Measurements from ENCODE around the gene HOMER3. TPM values are rescaled to one million over a fixed set of nuclear protein-coding genes. Genes with fewer than 3 reads are reported as not detected.

Gene HOMER3
- total and polyA plus RNA-seq, 2 donors (not counting 3 experiments of a cell fraction or from before 2014, with no cell fraction given) = 139 to 184 TPM

GRCh38 chr19:18946918-18947317, 5.9 kb upstream of the HOMER3 start:
- H3K9me3 ChIP-seq (replicated peaks; ENCODE audit: control insufficient read depth, insufficient read depth, low read length) = no peaks in the 10 kb centered on the region
- no peak overlapping the region for H3K9ac ChIP-seq (replicated peaks; ENCODE audit: extremely low read depth, insufficient read depth, low read length)
- H3K36me3 ChIP-seq (ENCODE audit: control insufficient read depth in 2 of 2, extremely low read depth in 1 of 2, insufficient read depth in 2 of 2, low read length in 2 of 2) = peaks cover 0 to 1% of the 10 kb centered on the region in 2 experiments
- no peaks in the 10 kb centered on the region for H3K9me1 ChIP-seq (replicated peaks; ENCODE audit: control insufficient read depth, extremely low read depth, insufficient read depth, low read length)
- no peak overlapping the region for H3K4me3 ChIP-seq (replicated peaks in 1 of 3; ENCODE audit: insufficient read depth in 1 of 3, low read depth in 1 of 3, low read length in 3 of 3)
- no peak overlapping the region for H2AFZ ChIP-seq (ENCODE audit: low read depth, low read length)
- BruUV-seq (replicated peaks) = no TSS peak
- no peaks in the 10 kb centered on the region for H3K79me2 ChIP-seq (ENCODE audit: control insufficient read depth, insufficient read depth, low read length)
- no peak for FAIRE-seq
- no peak overlapping the region for H3K27ac ChIP-seq (ENCODE audit: insufficient read depth, low read depth, low read length)
- H3K27me3 ChIP-seq (ENCODE audit: control insufficient read depth in 2 of 2, insufficient read depth in 2 of 2, low read length in 2 of 2) = no peaks in the 10 kb centered on the region
- no peak for TF ChIP-seq POLR2AphosphoS5 (IDR thresholded peaks at IDR 0.05; ENCODE audit: insufficient read depth, low read depth, low read length)
- TF ChIP-seq EZH2 (IDR thresholded peaks at IDR 0.05; ENCODE audit: borderline replicate concordance, low read depth, low read length, severe bottlenecking) = no peak
- no peak for TF ChIP-seq JUN (IDR thresholded peaks at IDR 0.05; ENCODE audit: borderline replicate concordance, insufficient read depth, insufficient read length, low read depth)
- TF ChIP-seq MYC (IDR thresholded peaks at IDR 0.05; ENCODE audit: low read depth, low read length) = no peak
- TF ChIP-seq GATA2 (IDR thresholded peaks at IDR 0.05; ENCODE audit: insufficient read depth, insufficient read length, low read depth, low read length) = no peak
- TF ChIP-seq MAX (IDR thresholded peaks at IDR 0.05; ENCODE audit: insufficient read depth, insufficient read length) = no peak
- TF ChIP-seq POLR2A (IDR thresholded peaks at IDR 0.05; ENCODE audit: low read depth, low read length) = no peak
- TF ChIP-seq FOS (IDR thresholded peaks at IDR 0.05; ENCODE audit: borderline replicate concordance, insufficient read depth, low read length) = no peak
- TF ChIP-seq CTCF (IDR thresholded peaks at IDR 0.05; ENCODE audit: extremely low read depth in 1 of 2, insufficient read depth in 1 of 2, low read depth in 1 of 2, low read length in 2 of 2) = no peak
- H3K4me1 ChIP-seq (ENCODE audit: control insufficient read depth, extremely low read depth, insufficient read depth, low read length) = no peaks in the 10 kb centered on the region
- ChIA-PET CTCF (interaction anchor here (1.1 kb wide), 1 partner anchor 40 kb away, joined by 5 read pairs; no protein-coding TSS in a partner anchor), POLR2A (no interaction called here)
- dilution Hi-C loops (cut with MboI; ENCODE audit: extremely low pct_ligation_motif_present, low sequenced_read_pairs) (no loop called here), intact Hi-C loops (cut with micrococcal nuclease) (no loop called here)
- no peak overlapping the region for H3K4me2 ChIP-seq (ENCODE audit: insufficient read depth, low read length)
- no peak for DNase-seq (ENCODE audit: low read depth, low spot score)
- no peaks in the 10 kb centered on the region for H4K20me1 ChIP-seq (replicated peaks; ENCODE audit: control insufficient read depth, extremely low read depth, insufficient read depth, low read length)

Data from endothelial cell of umbilical vein (primary cell).